Brain microvascular endothelial cell (primary cell): ENCODE measurements around the gene SHISAL1.

Source experiments
- DNase-seq: peaks from one replicate; pipeline ENCODE4 v3.0.0-alpha.2; 2020
- H3K27ac ChIP-seq: fragments of 250-450 bp; sonication (Bioruptor Pico); 2 replicates; pipeline ENCODE4 v1.5.1; 2020; ENCODE audit warnings: mild to moderate bottlenecking, moderate library complexity
- H3K27me3 ChIP-seq: fragments of 250-450 bp; sonication (Bioruptor Pico); replicated peaks from 2 replicates; pipeline ENCODE4 v1.5.1; 2020; ENCODE audit warnings: mild to moderate bottlenecking
- H3K36me3 ChIP-seq: fragments of 250-450 bp; sonication (Bioruptor Pico); replicated peaks from 2 replicates; pipeline ENCODE4 v1.5.1; 2020; ENCODE audit warnings: mild to moderate bottlenecking
- H3K4me3 ChIP-seq: 2 replicates; pipeline ENCODE4 v1.5.1; 2011; ENCODE audit warnings: low read depth, mild to moderate bottlenecking, control low read depth, low read length, moderate library complexity
- CTCF ChIP-seq: IDR thresholded peaks from 2 replicates; pipeline ENCODE4 v1.5.1; 2011; ENCODE audit warnings: low read depth, mild to moderate bottlenecking, moderate library complexity, low read length, control low read depth, inconsistent platforms; ENCODE audit errors: missing control alignments
- in situ Hi-C: cut with HindIII; loops from 2 replicates; pipeline ENCODE4 v1.10.0; 2017; ENCODE audit warnings: low sequenced_read_pairs, low pct_ligation_motif_present

The SHISAL1 gene

GRCh38 chr22:44348971-44349560 is 36.3 kb upstream of the SHISAL1 start:
- Histone ChIP-seq H3K4me3 (no peak overlapping the region), H3K36me3 (no peaks in the 10 kb centered on the region), H3K27ac (no peak overlapping the region), H3K27me3 (peaks cover 7% of the 10 kb centered on the region)
- DNase-seq: peak; percentile 38
- in situ Hi-C loops: no loop called here
- no peak for TF ChIP-seq CTCF

- H3K36me3 ChIP-seq: no peaks in the 10 kb centered on the region
Observed at GRCh38 chr22:44347549-44347948, 34.8 kb upstream of the SHISAL1 start.

GRCh38 chr22:44347080-44347479 is 34.3 kb upstream of the SHISAL1 start:
- H3K36me3 ChIP-seq: no peaks in the 10 kb centered on the region
- in situ Hi-C loops: no loop called here
- peaks cover 7% of the 10 kb centered on the region for H3K27me3 ChIP-seq
- no peak overlapping the region for H3K27ac ChIP-seq
- no peak for TF ChIP-seq CTCF
- no peak overlapping the region for H3K4me3 ChIP-seq
- DNase-seq: peak; percentile 40

More at GRCh38 chr22:44347549-44347948, 34.8 kb upstream of the SHISAL1 start:
- Histone ChIP-seq H3K27ac (no peak overlapping the region), H3K27me3 (peaks cover 7% of the 10 kb centered on the region), H3K4me3 (no peak overlapping the region)
- no peak for DNase-seq
- in situ Hi-C loops: no loop called here
- no peak for TF ChIP-seq CTCF

- Histone ChIP-seq H3K4me3 (no peak overlapping the region), H3K27me3 (peaks cover 7% of the 10 kb centered on the region), H3K27ac (no peak overlapping the region), H3K36me3 (no peaks in the 10 kb centered on the region)
- DNase-seq: no peak
- in situ Hi-C loops: no loop called here
- no peak for TF ChIP-seq CTCF
Observed at GRCh38 chr22:44345872-44346271, 33.1 kb upstream of the SHISAL1 start.

GRCh38 chr22:44344407-44344806 is 31.7 kb upstream of the SHISAL1 start:
- peaks cover 14% of the 10 kb centered on the region for H3K27me3 ChIP-seq
- TF ChIP-seq CTCF: no peak

GRCh38 chr22:44342347-44342956 is 29.7 kb upstream of the SHISAL1 start:
- Histone ChIP-seq H3K4me3 (no peak overlapping the region), H3K36me3 (no peaks in the 10 kb centered on the region), H3K27me3 (peaks cover 17% of the 10 kb centered on the region), H3K27ac (no peak overlapping the region)
- no peak for DNase-seq
- in situ Hi-C loops: no loop called here
- no peak for TF ChIP-seq CTCF

More at GRCh38 chr22:44344407-44344806, 31.7 kb upstream of the SHISAL1 start:
- Histone ChIP-seq H3K36me3 (no peaks in the 10 kb centered on the region), H3K27ac (no peak overlapping the region), H3K4me3 (no peak overlapping the region)
- no peak for DNase-seq
- in situ Hi-C loops: no loop called here
